Keratinocyte (primary cell): Measurements from ENCODE around the gene HS3ST6.

Source experiments
- CTCF ChIP-seq, 3 experiments: IDR thresholded peaks in 1 of 3; conservative IDR thresholded peaks in 1 of 3; optimal IDR thresholded peaks in 1 of 3; 2 replicates in 2 of 3; 3 replicates in 1 of 3; pipeline versions ENCODE3 to v1.5.1; 2011; ENCODE audit warnings: low read length in 3 of 3, mild to moderate bottlenecking in 3 of 3, moderate library complexity in 2 of 3, control low read depth in 1 of 3, inconsistent platforms in 1 of 3; ENCODE audit not compliant: insufficient read depth in 2 of 3; ENCODE audit errors: extremely low read depth in 1 of 3
- EZH2 ChIP-seq: IDR thresholded peaks from one replicate; pipeline ENCODE4 v1.6.1; 2012; ENCODE audit warnings: inconsistent platforms, mild to moderate bottlenecking, low read length, moderate library complexity

GRCh38 chr16:1946495-1947368 is 28.5 kb upstream of the HS3ST6 start:
- TF ChIP-seq CTCF (optimal IDR thresholded peaks at IDR 0.05 in 1 of 3, IDR thresholded peaks at IDR 0.05 in 1 of 3, conservative IDR thresholded peaks at IDR 0.05 in 1 of 3; ENCODE audit: extremely low read depth in 1 of 3, insufficient read depth in 2 of 3, low read length in 3 of 3), result no peak
- no peak for TF ChIP-seq EZH2
